ENCODE measurements around the gene IGHMBP2.

DNA sequence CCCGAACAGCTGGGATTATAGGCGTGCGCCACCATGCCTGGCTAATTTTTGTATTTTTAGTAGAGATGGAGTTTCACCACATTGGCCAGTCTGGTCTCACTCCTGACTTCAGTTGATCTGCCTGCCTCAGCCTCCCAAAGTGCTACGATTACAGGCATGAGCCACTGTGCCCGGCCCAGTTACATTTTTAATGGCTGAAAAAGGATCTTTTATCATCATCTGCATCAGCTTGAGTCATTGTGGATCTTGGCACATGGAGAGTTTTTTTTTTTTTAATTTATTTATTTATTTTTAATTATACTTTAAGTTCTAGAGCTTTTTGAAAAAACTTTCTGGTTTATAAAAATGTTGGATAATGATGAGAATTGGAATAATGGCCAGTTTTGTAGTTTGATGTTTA is 8.6 kb downstream of the IGHMBP2 start:
- TF ChIP-seq, protein P1, sequence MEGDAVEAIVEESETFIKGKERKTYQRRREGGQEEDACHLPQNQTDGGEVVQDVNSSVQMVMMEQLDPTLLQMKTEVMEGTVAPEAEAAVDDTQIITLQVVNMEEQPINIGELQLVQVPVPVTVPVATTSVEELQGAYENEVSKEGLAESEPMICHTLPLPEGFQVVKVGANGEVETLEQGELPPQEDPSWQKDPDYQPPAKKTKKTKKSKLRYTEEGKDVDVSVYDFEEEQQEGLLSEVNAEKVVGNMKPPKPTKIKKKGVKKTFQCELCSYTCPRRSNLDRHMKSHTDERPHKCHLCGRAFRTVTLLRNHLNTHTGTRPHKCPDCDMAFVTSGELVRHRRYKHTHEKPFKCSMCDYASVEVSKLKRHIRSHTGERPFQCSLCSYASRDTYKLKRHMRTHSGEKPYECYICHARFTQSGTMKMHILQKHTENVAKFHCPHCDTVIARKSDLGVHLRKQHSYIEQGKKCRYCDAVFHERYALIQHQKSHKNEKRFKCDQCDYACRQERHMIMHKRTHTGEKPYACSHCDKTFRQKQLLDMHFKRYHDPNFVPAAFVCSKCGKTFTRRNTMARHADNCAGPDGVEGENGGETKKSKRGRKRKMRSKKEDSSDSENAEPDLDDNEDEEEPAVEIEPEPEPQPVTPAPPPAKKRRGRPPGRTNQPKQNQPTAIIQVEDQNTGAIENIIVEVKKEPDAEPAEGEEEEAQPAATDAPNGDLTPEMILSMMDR (IDR thresholded peaks at IDR 0.05), result no peak
- no peak for TF ChIP-seq POLR2A (IDR thresholded peaks at IDR 0.05)
